Central memory CD8-positive, alpha-beta T cell (primary cell): ENCODE measurements around the gene C16orf92.

Experiments
- ATAC-seq: fragments of 150-1000 bp; cut with Tn5 transposase; replicated peaks from 2 replicates; pipeline ENCODE4 v1.10.0; 2022; ENCODE audit warnings: mild to moderate bottlenecking, moderate FRiP score, moderate number of reproducible peaks; ENCODE audit not compliant: poor library complexity, severe bottlenecking; ENCODE audit errors: extremely low read depth
- DNase-seq, 2 donors: peaks; one replicate each; pipeline ENCODE4 v3.0.0; 2021; ENCODE audit warnings: low spot score in 2 of 2
- H3K27ac Mint-ChIP-seq: one replicate; pipeline ENCODE4 v1.8.0; 2022; ENCODE audit warnings: low read depth, mild to moderate bottlenecking, moderate library complexity, mixed read lengths
- H3K27me3 Mint-ChIP-seq: one replicate; pipeline ENCODE4 v1.8.0; 2022; ENCODE audit warnings: mixed read lengths
- H3K36me3 Mint-ChIP-seq: one replicate; pipeline ENCODE4 v1.8.0; 2022; ENCODE audit warnings: mild to moderate bottlenecking, moderate library complexity, mixed read lengths; ENCODE audit not compliant: insufficient read depth
- H3K4me1 Mint-ChIP-seq: one replicate; pipeline ENCODE4 v1.8.0; 2022; ENCODE audit warnings: mixed read lengths
- H3K4me3 Mint-ChIP-seq: one replicate; pipeline ENCODE4 v1.8.0; 2022; ENCODE audit warnings: mild to moderate bottlenecking, moderate library complexity, mixed read lengths
- H3K9me3 Mint-ChIP-seq: one replicate; pipeline ENCODE4 v1.8.0; 2022; ENCODE audit warnings: mixed read lengths

C16orf92 gene

GRCh38 chr16:29984137-29984763, 38.7 kb upstream of the C16orf92 start:
- no peak overlapping the region for H3K4me3 Mint-ChIP-seq
- peaks cover 5% of the 10 kb centered on the region for H3K4me1 Mint-ChIP-seq
- no peak overlapping the region for H3K27ac Mint-ChIP-seq
- ATAC-seq, result no peak
- H3K9me3 Mint-ChIP-seq, result no peaks in the 10 kb centered on the region
- peaks cover 28% of the 10 kb centered on the region for H3K36me3 Mint-ChIP-seq
- no peak for DNase-seq
- no peaks in the 10 kb centered on the region for H3K27me3 Mint-ChIP-seq

- DNase-seq (no peak), ATAC-seq (no peak)
- no peak overlapping the region for H3K27ac Mint-ChIP-seq
- no peaks in the 10 kb centered on the region for H3K27me3 Mint-ChIP-seq
- H3K4me1 Mint-ChIP-seq, result peaks cover 5% of the 10 kb centered on the region
- H3K36me3 Mint-ChIP-seq, result peaks cover 27% of the 10 kb centered on the region
- no peaks in the 10 kb centered on the region for H3K9me3 Mint-ChIP-seq
- H3K4me3 Mint-ChIP-seq, result no peak overlapping the region
Observed at GRCh38 chr16:29984764-29985147, 38.2 kb upstream of the C16orf92 start.

- DNase-seq, result no peak
- H3K27me3 Mint-ChIP-seq, result no peaks in the 10 kb centered on the region
- H3K4me3 Mint-ChIP-seq, result no peak overlapping the region
- H3K4me1 Mint-ChIP-seq, result peaks cover 5% of the 10 kb centered on the region
- H3K9me3 Mint-ChIP-seq, result no peaks in the 10 kb centered on the region
- no peak overlapping the region for H3K27ac Mint-ChIP-seq
- H3K36me3 Mint-ChIP-seq, result peaks cover 25% of the 10 kb centered on the region
- ATAC-seq, result no peak
Observed at GRCh38 chr16:29985271-29985811, 37.7 kb upstream of the C16orf92 start.

- DNase-seq (no peak), ATAC-seq (no peak)
- Mint-ChIP-seq H3K27me3 (no peaks in the 10 kb centered on the region), H3K4me1 (peaks cover 5% of the 10 kb centered on the region), H3K27ac (no peak overlapping the region), H3K4me3 (no peak overlapping the region), H3K36me3 (peaks cover 23% of the 10 kb centered on the region), H3K9me3 (no peaks in the 10 kb centered on the region)
Observed at GRCh38 chr16:29986231-29986630, 36.8 kb upstream of the C16orf92 start.

GRCh38 chr16:29986931-29987330, 36.1 kb upstream of the C16orf92 start:
- Mint-ChIP-seq H3K27me3 (no peaks in the 10 kb centered on the region), H3K9me3 (no peaks in the 10 kb centered on the region), H3K4me1 (peaks cover 5% of the 10 kb centered on the region), H3K36me3 (peaks cover 24% of the 10 kb centered on the region), H3K27ac (no peak overlapping the region), H3K4me3 (no peak overlapping the region)
- ATAC-seq (no peak), DNase-seq (no peak)

GRCh38 chr16:29987371-29988085, 35.5 kb upstream of the C16orf92 start:
- no peak overlapping the region for H3K4me3 Mint-ChIP-seq
- ATAC-seq (no peak), DNase-seq (no peak)
- peaks cover 5% of the 10 kb centered on the region for H3K4me1 Mint-ChIP-seq
- no peaks in the 10 kb centered on the region for H3K9me3 Mint-ChIP-seq
- peaks cover 26% of the 10 kb centered on the region for H3K36me3 Mint-ChIP-seq
- H3K27me3 Mint-ChIP-seq, result no peaks in the 10 kb centered on the region
- peak overlapping the region; percentile 12 for H3K27ac Mint-ChIP-seq

GRCh38 chr16:29988346-29989075, 34.5 kb upstream of the C16orf92 start:
- DNase-seq (no peak), ATAC-seq (no peak)
- Mint-ChIP-seq H3K4me1 (peaks cover 3% of the 10 kb centered on the region), H3K4me3 (no peak overlapping the region), H3K9me3 (no peaks in the 10 kb centered on the region), H3K36me3 (peaks cover 22% of the 10 kb centered on the region), H3K27me3 (no peaks in the 10 kb centered on the region), H3K27ac (peak overlapping the region; percentile 12)

GRCh38 chr16:29989111-29989858, 33.7 kb upstream of the C16orf92 start:
- H3K27ac Mint-ChIP-seq, result peak overlapping the region; percentile 12
- no peak overlapping the region for H3K4me3 Mint-ChIP-seq
- DNase-seq (no peak), ATAC-seq (no peak)
- peaks cover 5% of the 10 kb centered on the region for H3K4me1 Mint-ChIP-seq
- no peaks in the 10 kb centered on the region for H3K27me3 Mint-ChIP-seq
- H3K36me3 Mint-ChIP-seq, result peaks cover 22% of the 10 kb centered on the region
- no peaks in the 10 kb centered on the region for H3K9me3 Mint-ChIP-seq

- DNase-seq (no peak), ATAC-seq (no peak)
- Mint-ChIP-seq H3K27ac (no peak overlapping the region), H3K4me3 (no peak overlapping the region), H3K9me3 (no peaks in the 10 kb centered on the region), H3K36me3 (peaks cover 20% of the 10 kb centered on the region), H3K27me3 (no peaks in the 10 kb centered on the region), H3K4me1 (peaks cover 13% of the 10 kb centered on the region)
Observed at GRCh38 chr16:29990034-29990433, 33.0 kb upstream of the C16orf92 start.

GRCh38 chr16:29990883-29991570, 32.0 kb upstream of the C16orf92 start:
- no peaks in the 10 kb centered on the region for H3K9me3 Mint-ChIP-seq
- ATAC-seq (no peak), DNase-seq (no peak)
- peaks cover 20% of the 10 kb centered on the region for H3K4me1 Mint-ChIP-seq
- no peaks in the 10 kb centered on the region for H3K27me3 Mint-ChIP-seq
- peaks cover 25% of the 10 kb centered on the region for H3K36me3 Mint-ChIP-seq
- H3K4me3 Mint-ChIP-seq, result no peak overlapping the region
- H3K27ac Mint-ChIP-seq, result no peak overlapping the region

- Mint-ChIP-seq H3K9me3 (no peaks in the 10 kb centered on the region), H3K36me3 (peaks cover 29% of the 10 kb centered on the region), H3K4me1 (peaks cover 25% of the 10 kb centered on the region), H3K27me3 (no peaks in the 10 kb centered on the region), H3K27ac (no peak overlapping the region), H3K4me3 (no peak overlapping the region)
- no peak for ATAC-seq
- no peak for DNase-seq
Observed at GRCh38 chr16:29991571-29991904, 31.5 kb upstream of the C16orf92 start.
